Measurements from ENCODE around the gene TDRKH. TPM values are rescaled to one million over a fixed set of nuclear protein-coding genes. Genes with fewer than 3 reads are reported as not detected.

TDRKH gene
- total RNA-seq, 4 donors from 2014 or later: 3.2 to 4.9 (median 4.1) TPM

GRCh38 chr1:151809290-151809984, 19.1 kb upstream of the TDRKH start:
- DNase-seq (ENCODE audit: low spot score) (no peak), ATAC-seq (ENCODE audit: low FRiP score) (no peak)
- TF ChIP-seq CTCF (IDR thresholded peaks at IDR 0.05): no peak

- no peak for TF ChIP-seq CTCF (IDR thresholded peaks at IDR 0.05)
- ATAC-seq (ENCODE audit: low FRiP score) (no peak), DNase-seq (ENCODE audit: low spot score) (no peak)
Observed at GRCh38 chr1:151807766-151808165, 17.5 kb upstream of the TDRKH start.

GRCh38 chr1:151807131-151807530, 16.8 kb upstream of the TDRKH start:
- ATAC-seq (ENCODE audit: low FRiP score) (no peak), DNase-seq (ENCODE audit: low spot score) (no peak)
- TF ChIP-seq CTCF (IDR thresholded peaks at IDR 0.05): no peak

- DNase-seq (ENCODE audit: low spot score) (no peak), ATAC-seq (ENCODE audit: low FRiP score) (no peak)
- TF ChIP-seq CTCF (IDR thresholded peaks at IDR 0.05): no peak
Observed at GRCh38 chr1:151806170-151806569, 15.9 kb upstream of the TDRKH start.

- no peak for ATAC-seq (ENCODE audit: low FRiP score)
- DNase-seq (ENCODE audit: low spot score): no peak
- no peak for TF ChIP-seq CTCF (IDR thresholded peaks at IDR 0.05)
Observed at GRCh38 chr1:151805066-151805820, 14.9 kb upstream of the TDRKH start, which contains the start of gene LINGO4. Gene LINGO4 (minus strand): TSS chr1:151805419. CDS start chr1:151802704, 2,715 bp downstream.

GRCh38 chr1:151803915-151804314, 13.6 kb upstream of the TDRKH start:
- no peak for TF ChIP-seq CTCF (IDR thresholded peaks at IDR 0.05)
- DNase-seq (ENCODE audit: low spot score) (no peak), ATAC-seq (ENCODE audit: low FRiP score) (no peak)
